GM21576 (cell line): ENCODE data around the gene CERS3.
"Not testable (repeated sequence)": the region's sequence is repeated elsewhere in the genome, so short reads cannot be mapped to it uniquely, and the experiment has no call there.

ENCODE experiments used
- ATAC-seq: cut with Tn5 transposase; IDR thresholded peaks from one replicate; pipeline ENCODE4 v1.9.1; 2021; ENCODE audit warnings: mild to moderate bottlenecking, moderate library complexity; ENCODE audit not compliant: unreplicated experiment

Gene CERS3

DNA sequence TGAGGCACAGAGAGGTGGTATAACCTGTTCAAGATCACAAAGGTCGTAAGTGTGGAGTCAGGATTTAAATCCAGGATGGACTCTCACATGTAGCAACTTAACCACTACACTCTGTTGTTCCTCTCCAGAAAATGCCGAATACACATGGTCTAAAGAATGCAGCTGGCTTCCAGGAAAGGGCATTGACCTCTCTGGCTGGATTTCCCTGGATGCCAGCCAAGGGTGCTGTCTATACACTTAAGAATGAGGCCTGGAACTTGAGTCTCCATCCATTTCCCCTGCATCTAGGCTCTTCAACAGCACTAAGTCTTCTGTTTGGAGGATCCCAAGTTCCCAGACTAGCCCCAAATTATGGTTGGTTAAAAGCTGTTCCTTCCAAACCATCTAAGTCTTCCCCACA is 60.5 kb downstream of the CERS3 start:
- ATAC-seq = no peak

DNA sequence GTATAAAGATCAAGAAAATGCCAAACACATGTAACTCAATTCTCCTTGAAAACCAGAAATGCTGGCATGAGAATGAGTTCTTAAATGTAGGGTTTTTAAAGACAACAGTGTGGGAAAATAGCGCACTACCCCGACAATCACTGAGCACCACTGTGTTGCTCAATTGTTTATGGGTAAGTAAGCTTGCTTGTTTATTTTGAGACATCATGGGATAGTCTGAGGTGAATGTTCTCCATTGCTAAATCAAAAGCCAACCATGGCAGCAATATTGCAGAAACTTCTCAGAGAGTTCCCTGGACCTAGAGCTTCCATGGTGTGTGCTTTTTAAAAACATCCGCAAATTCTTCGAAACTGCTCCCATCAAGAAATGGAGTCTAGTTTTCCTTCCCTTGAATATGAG is 62.7 kb downstream of the CERS3 start:
- ATAC-seq = no peak

DNA sequence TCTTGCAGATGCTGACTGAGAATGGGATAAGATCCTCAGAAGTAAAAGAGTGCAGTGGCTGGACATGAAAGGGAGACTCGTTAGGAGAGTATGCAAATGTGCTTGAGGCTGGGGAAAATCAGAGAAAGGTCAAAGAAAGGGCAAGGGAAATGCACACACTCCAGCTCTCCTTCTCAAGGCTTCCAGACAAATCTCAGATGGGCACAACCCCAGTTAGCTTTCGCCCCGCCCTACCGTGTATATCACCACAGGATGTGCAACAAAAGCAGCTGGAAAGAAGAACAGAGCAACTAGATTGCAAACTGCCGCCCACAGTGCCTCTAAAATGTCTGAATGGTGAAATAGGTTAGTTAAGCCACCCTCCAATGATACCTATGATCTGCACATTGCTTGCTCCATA is 63.9 kb downstream of the CERS3 start:
- ATAC-seq = no peak

DNA sequence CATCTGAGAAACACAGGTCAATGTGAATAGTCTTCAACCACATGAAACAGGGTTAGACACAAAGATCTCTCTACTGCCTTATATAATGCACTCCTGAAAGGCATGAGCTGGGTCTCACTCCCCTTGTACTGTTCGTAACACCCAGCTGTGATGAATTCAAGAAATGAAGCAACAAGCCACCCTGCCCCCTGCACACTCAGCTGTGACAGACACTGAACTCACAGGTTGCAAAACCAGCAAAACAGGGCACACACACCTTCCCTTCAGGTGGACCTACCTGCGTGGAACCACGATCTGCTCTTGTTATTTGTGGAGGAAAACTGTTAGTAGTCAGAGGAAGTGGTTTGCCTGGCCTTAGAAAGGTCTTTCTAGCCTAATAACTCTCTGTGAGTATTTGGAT is 64.5 kb downstream of the CERS3 start:
- no peak for ATAC-seq

DNA sequence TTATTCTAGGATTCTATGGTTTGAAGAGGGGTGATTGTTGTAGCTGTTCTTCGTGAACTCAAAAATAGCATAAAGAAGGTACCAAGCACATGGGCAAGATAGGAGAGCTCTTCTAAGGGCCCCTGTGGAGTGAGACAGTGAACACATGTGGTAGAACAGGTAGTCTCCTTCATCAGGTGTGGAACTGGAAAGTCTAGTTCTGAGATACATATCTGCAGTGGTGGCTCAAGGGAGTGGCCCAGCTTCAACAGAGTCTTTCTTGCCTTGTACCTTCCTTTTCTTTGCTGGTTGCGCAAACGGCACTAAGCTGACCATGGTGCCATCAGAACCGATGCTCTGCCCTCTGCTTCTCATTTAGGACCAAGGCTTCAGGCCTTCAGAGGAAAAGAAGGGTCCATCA is 65.2 kb downstream of the CERS3 start:
- no peak for ATAC-seq

DNA sequence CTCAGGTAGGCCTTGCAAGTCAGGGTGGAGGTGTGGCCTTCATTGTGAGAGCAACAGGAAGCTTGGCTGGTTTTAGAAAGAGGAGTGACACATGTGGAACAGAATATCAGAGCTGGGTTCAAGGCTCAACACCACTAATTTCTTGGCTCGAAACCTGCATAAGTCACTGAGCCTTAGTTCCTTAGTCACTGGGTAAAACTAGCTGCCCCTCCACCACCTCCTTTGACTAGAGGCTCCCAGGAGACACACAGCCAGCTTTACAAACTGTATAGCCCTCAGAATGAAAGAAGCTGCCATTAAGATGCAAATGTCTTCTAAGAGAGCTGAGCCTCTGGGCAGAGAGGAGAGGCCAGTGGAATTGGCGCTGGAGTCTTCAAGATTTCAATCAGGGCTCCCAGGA is 67.7 kb downstream of the CERS3 start:
- ATAC-seq = peak; percentile 74

DNA sequence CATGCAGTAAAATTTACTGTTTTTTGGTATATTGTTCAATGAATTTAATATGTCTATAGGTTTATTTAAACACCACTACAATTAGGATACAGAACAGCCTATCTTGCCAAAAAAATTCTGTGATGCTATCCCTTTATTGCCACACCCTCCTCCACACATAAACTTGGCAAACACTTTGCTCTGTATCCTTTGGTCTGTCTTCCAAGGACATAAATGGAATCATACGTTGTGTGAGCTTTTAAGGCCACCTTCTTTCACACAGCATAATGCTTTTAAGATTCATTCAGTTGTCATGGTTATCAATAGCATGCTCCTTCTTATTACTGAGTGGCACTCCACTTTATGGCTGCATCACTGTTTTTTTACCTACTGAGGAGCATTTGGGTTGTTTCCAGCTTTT is 71.5 kb downstream of the CERS3 start:
- no peak for ATAC-seq

DNA sequence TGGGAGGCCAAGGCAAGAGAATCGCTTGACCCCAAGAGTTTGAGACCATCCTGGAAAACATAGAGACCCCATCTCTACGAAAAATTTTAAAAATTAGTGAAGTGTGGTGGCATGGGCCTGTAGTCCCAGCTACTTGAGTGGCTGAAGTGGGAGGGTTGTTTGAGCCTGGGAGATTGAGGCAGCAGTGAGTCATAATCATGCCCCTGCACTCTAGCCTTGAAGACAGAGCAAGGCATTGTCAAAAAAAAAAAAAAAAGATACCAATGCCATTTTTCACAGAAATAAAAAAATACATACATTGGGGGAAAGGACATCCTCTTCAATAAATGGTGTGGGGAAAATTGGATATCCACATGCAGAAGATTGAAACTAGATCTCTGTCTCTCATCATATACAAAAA is 74.6 kb downstream of the CERS3 start:
- no peak for ATAC-seq

DNA sequence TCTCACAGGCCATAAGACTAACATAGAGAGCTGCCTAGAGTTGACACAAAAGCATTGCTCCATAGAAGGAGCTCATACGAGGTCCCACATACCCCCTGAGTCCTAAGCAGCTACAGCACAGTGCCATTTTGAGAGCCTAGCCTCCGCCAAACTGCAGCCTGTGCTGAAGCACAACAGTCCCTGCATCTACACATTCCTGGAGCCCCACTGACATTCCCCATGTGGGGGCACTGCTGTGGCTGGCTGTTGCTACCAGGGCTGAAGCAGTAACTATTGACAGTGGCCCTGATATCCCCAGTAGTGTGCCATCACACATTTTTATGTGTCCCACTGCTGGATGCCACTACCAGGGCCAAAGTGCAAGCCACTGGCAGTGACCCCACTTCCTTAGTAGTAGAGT is 80.3 kb downstream of the CERS3 start:
- ATAC-seq = no peak

DNA sequence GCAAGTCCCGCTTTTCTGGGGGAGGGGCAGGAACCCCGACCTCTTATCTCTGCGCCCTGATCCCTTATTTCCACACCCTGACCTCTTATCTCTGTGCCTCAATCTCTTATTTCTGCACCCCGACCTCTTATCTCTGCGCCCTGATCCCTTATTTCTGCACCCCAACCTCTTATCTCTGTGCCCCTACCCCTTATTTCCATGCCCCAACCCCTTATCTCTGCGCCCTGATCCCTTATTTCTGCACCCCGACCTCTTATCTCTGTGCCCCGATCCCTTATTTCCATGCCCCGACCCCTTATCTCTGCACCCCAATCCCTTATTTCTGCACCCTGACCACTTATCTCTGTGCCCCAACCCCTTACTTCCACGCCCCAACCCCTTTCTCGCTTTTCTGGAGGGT is 87.7 kb downstream of the CERS3 start:
- ATAC-seq = not testable (repeated sequence)

DNA sequence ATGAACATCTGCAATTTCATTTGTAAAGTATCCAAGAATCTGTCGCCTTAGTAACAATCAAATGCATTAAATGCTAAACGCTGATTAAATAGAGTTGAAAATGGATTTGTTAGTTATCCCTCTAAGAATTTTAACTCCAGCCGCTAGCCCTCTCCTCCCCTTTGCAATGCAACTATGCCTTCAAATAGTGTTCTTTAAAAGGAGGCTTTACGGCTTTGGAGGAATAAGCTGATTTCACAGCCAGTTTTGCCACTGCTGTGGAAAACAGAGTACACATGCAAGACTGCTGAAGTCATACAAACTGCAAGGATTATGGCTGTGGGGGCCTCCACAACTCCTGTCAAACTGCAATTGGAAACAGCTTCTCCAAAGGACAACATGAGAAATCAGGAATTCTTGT is 89.2 kb downstream of the CERS3 start:
- ATAC-seq = no peak

DNA sequence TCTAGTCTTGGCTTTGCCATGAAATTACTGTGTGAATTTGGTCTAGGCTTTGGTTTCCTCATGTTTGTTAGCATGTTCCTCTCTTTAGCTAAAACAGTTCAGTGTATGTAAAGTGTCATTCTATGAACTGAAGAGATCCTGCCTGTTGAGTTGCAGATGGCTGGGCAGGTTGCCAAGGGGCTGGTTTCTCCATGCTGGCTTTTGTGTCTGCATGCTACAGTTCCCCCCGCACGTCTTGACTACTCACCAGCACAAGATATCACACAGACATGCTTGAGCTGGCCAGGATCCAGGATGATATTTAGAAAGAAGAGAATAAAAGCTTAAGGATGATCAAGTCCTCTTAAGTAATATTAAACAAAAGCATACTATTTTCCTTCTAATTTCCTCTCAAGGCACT is 90.2 kb downstream of the CERS3 start:
- ATAC-seq = peak; percentile 85

DNA sequence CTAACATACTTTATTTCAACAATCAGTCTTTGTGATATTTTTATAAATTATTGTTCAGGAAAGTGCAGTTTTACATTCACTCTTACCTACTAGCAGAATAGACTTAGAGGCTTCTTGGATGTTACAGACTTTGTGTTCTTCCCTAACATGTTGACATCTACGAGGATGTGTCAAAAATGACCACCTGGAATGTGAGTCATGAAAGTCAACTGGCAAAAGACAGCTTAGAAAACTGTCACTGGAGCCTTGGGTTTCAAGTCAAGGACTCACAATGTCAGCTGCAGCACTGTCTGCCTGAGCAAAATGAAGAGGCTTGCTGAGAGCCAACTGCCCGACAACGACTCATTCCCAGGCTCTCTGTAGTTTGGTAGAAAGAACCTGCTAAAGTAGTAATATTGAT is 91.5 kb downstream of the CERS3 start:
- no peak for ATAC-seq

DNA sequence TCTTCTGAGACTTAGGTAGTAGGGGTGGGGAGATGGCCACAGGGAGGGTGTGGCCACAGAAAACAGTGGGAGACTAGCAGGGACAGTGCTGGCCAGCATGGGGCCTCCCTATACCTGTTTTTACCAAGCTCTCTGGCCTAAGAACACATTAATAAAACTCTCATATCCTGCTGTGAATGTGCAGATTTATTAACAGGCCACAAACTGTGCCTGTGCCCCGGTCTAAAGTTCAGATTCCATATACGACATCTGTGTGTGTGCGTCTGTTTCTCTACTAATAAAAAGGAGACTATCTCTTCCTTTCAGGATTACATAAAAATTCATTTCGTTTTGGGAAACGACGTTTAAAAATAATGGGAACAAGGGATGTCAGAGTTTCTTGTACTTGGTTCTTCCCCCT is 94.2 kb downstream of the CERS3 start:
- no peak for ATAC-seq

DNA sequence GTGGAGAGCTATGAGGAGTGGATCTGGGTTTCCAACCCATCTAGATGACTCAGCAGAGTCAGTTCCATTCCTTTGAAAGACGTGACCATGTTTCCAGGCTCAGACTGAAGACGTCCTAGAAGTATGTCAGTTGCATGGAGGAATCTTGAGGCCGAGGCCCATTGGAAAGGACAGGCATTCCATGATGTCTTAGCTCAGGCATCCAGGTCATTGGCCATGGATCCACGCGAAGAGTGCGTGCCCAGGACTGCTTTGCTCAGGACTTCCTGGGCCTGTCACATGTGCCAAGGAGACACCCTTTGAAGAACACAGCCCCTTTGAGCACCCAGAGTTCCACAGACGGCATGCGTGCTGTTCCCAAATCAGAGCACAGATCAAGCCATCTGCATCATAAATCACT is 94.7 kb downstream of the CERS3 start:
- no peak for ATAC-seq

DNA sequence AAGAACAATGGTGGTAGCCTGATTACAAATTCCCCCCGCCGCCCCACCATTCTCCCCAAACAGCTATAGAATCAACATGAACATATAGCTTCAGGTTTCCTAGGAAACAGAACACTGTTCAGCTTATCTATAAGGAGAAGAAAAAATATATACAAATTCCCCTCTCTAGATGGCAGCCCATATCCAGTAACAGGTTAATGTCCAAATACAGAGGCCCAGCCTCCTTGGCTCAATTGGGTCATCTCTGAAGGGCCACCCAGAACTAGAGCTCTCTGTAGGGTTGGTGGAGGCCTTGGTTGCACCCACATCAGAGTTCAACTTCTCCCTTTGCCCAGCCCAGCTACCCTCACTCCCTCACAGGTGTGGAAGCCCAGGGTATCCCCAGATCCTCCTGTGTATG is 95.4 kb downstream of the CERS3 start:
- ATAC-seq = no peak

DNA sequence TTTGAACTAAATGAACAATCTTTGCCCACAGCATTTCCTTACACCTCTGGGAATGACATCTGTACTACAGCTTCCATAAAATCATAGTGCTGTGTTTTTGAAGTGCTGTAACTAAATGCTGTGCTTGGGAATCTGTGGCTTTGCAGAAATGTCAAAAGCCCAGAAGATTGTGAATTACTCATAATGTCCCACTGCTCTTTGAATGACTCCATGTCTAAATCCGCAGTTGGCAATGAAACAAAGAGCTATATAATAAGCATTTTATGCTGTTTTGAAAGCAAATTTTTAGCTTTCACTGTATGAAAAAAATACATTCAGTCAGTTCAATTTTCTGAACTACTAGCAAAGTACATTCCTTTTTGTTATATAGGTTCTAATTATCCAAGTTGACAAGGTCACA is 98.3 kb downstream of the CERS3 start:
- ATAC-seq = no peak

DNA sequence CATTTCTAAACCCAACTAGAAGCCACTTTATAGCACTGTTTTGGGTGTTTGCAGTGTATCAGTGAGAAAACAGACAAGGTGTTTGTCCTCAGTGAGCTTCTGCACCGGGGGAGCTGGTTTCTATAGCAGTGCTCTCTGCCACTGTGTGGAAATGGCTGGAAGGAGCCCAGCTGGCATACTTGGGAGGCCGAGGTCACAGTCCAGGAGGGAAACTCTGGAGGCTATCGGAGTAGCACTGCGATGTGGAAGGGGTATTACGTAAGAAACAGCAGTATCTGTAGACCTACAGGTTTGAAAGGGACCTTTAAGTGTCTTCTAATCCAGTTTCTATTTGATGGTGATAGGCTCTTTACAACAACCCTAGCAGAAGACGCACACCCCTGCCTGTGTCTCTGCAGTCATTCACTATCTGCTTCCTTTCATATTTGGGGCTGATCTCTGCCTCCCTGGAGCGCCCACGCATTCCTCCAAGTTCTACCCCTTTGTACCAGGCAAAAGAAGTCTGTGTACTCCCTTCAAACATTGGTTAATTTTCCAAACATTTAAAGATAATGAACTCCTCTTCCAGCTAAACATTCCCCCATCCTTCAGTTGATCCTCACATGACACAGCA is 99.5 kb downstream of the CERS3 start:
- no peak for ATAC-seq

DNA sequence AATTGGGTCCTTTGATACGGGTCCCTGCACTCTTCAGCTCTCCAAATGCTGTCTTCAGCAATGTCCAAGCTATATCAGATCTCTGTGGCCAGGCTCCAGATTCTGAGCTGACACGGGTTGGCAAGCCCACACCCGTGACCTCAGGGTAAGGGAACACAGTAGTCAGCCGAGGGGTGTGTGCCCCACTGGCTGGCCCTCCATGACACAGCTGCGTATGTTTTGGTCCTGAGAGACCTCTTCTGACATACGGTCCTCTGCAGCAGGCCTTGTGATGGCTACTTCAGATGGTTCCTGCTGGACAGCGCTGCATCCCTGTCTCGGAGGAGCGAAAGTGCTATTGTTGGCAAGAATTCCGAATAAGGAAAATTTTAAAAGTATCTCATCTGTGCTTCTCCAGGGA is 101.8 kb downstream of the CERS3 start:
- no peak for ATAC-seq

DNA sequence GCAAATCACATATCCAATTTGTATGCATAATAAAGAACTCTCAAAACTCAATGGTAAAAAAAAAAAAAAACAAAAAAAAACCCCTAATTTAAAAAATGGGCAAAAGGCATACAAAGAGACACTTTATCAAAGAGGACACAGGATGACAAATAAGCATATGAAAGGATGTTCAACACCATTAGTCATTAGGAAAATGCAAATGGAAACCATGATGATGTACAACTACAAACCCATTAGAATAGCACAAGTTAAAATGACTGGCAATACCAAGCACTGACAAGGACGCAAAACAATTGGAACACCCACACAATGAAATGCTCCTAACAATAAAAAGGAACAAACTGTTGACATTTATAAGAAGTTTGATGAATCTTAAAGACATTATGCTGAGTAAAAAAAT is 123.6 kb downstream of the CERS3 start:
- no peak for ATAC-seq

DNA sequence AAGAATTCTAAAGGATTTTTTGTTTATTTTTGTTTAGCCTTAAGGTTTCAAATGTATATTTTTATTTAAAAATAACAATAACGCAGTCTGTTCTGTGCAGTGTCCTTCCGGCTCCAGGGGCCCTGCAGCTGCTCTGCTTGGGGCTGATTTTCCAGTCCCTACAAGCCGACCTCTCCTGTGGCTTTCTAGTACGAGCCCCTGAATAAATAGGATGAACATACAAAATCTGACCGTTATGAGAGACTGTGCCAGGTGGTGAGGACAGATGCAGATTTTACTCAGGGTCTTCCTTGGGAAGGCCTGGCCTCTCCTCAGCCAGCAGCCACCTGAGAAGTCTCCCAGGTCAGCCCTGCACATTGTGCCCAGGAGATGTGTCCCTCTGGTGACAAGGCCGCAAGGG is 127.8 kb downstream of the CERS3 start:
- ATAC-seq = no peak

DNA sequence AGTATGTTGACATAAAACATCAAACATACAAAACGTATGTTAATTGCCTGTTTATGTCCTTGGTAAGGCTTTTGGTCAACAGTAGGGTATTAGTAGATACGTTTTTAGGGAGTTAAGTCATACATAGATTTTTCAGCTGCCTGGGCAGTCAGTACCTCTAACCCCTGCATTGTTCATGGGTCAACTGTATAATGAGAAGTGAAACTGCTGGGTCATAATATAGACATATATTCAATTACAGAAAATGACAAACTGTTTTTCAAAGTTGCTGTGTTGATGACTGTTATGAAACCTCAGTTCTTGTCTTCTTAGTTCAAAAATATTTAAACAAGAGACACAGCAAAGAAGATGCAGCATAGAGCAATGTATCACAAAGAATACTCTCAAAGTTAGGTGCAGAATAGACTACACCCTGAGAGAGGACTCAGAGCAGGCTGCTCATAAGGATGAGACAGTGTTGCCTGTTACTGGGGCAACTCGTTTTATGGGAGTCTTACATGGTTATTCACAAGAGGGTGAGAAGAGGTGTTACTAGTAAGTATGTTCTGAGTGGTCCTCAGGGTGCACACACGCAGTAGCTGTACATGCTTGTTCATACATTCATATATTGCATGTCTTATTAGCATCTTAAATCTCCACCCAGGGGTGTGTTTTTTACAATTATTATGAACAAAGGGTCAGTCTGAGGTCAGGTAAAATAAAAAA is 133.9 kb downstream of the CERS3 start:
- ATAC-seq = no peak

DNA sequence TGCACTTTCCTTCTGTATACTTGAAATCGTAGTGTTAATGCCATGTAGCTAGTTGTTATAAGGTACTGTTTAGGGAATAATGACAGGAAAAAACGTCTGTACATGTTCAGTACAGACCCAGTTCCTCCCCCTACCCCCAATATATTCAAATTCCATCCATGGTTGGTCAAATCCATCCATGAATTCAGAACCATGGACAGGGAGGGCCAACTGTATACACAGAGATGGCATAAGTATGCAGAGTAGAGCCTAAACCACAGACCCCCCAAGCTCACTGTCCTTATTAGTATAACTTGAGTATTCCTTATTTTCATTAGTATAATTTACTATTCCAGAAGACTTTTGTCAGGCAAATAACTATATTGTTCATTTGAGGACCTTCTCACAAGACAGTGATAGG is 135.7 kb downstream of the CERS3 start:
- ATAC-seq = no peak
